Measurements from ENCODE around the gene IL3.

- TF ChIP-seq CTCF (IDR thresholded peaks at IDR 0.05) (no peak), POLR2A (IDR thresholded peaks at IDR 0.05) (no peak)
Measured at GRCh38 chr5:132017738-132018625, 42.5 kb upstream of the IL3 start.

Data from thyroid gland (tissue), 4 donors.